Smooth muscle cell of the pulmonary artery (primary cell): ENCODE measurements around the gene PRSS21. TPM values are rescaled to one million over a fixed set of nuclear protein-coding genes. Genes with fewer than 3 reads are reported as not detected.

Source experiments
- total RNA-seq: library from RNA; depleted of rRNA; stranded (reverse); fragments of >200 nt; gene quantifications from 2 replicates; pipeline ENCODE4 v1.2.3, GENCODE V29; 2014

The PRSS21 gene
- 0.23 TPM in 1 of 2 replicates, not detected in the other for total RNA-seq

GRCh38 chr16:2816751-2817339, at the start of gene PRSS21:
TSS of gene PRSS21 (plus strand) at chr16:2817237. CDS start at chr16:2817269, 32 bp downstream.

DNA sequence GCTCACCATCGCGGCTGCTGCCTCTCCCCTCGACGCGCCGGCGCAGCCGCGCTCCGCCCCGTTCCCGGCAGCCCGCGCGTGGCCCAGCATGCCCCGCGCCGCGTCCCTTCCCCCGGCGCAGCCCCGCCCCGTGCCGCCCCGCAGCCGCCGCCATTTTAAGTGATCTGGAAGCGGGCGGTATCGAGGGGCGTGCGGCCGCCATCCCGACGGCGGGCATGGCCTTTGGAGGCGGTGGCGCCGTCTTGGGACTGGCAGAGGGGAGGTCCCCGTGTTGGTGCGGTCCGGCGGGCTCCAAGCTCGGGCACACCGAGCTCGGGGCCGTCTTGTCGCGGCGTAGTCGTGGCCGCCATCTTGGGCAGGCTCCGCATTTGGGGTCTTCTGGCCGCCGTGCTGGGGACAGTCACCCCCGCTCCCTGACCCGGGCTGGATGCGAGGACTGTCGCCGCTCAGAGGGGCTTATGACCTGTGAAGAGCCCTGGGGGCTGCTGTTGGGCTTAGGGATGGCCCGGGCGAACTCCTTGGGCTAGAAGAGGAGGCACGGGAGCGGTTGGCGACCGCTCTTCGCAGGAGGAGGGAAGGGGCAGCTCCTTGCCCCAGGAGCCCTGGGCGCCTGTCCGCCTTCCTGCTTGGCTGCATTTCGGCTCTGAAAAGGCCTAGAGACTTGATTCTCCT, 39.7 kb upstream of the PRSS21 start, which contains the start of gene ELOB:
Gene ELOB (minus strand): TSS at position 50 of the 672 bp plus-strand sequence. CDS start 41 bp downstream, at position 9.

GRCh38 chr16:2787406-2787805, 29.6 kb upstream of the PRSS21 start, which contains the start of gene PRSS33:
TSS of gene PRSS33 (minus strand) at chr16:2787560. CDS start at chr16:2786547, 1,013 bp downstream.

GRCh38 chr16:2829501-2830354, 12.7 kb downstream of the PRSS21 start, which contains the start of gene ZG16B:
TSS of gene ZG16B (plus strand) at chr16:2830303. CDS start at chr16:2830442, 139 bp downstream.

GRCh38 chr16:2857451-2858244, 40.6 kb downstream of the PRSS21 start, which contains the start of gene PRSS22:
TSS of gene PRSS22 (minus strand) at chr16:2858170. CDS start at chr16:2858104, 66 bp downstream.

Other genes with a start within 250 kb of the PRSS21 start
- 20.3 and 25.3 TPM in 2 replicates for gene KCTD5, start 134.7 kb upstream of the PRSS21 start, total RNA-seq
- gene PRSS27, start 97.0 kb upstream of the PRSS21 start, total RNA-seq = 0.69 and 0.72 TPM in 2 replicates
- gene SRRM2, start 64.6 kb upstream of the PRSS21 start, total RNA-seq = 108 and 123 TPM in 2 replicates
- 186 and 207 TPM in 2 replicates for gene ELOB, start 40.0 kb upstream of the PRSS21 start, total RNA-seq
- gene PRSS33, start 29.7 kb upstream of the PRSS21 start, total RNA-seq = not detected in 2 replicates
- gene PRSS41, start 18.8 kb upstream of the PRSS21 start, total RNA-seq = not detected in 2 replicates
- gene ZG16B, start 13.1 kb downstream of the PRSS21 start, total RNA-seq = 0.13 TPM in 1 of 2 replicates, not detected in the other
- not detected in 2 replicates for gene PRSS22, start 40.9 kb downstream of the PRSS21 start, total RNA-seq
- gene FLYWCH2, start 66.0 kb downstream of the PRSS21 start, total RNA-seq = 42.1 and 44.4 TPM in 2 replicates
- 36.4 and 89.1 TPM in 2 replicates for gene FLYWCH1, start 94.7 kb downstream of the PRSS21 start, total RNA-seq
- not detected in 2 replicates for gene KREMEN2, start 147.0 kb downstream of the PRSS21 start, total RNA-seq
- gene PAQR4, start 152.1 kb downstream of the PRSS21 start, total RNA-seq = 3.3 and 3.4 TPM in 2 replicates
- gene PKMYT1, start 163.2 kb downstream of the PRSS21 start, total RNA-seq = 2.0 and 2.5 TPM in 2 replicates
- 0.10 TPM in 1 of 2 replicates, not detected in the other for gene CLDN9, start 195.7 kb downstream of the PRSS21 start, total RNA-seq
- 0.13 and 0.46 TPM in 2 replicates for gene CLDN6, start 200.9 kb downstream of the PRSS21 start, total RNA-seq
- gene TNFRSF12A, start 203.1 kb downstream of the PRSS21 start, total RNA-seq = 185 and 394 TPM in 2 replicates
- 33.4 and 46.1 TPM in 2 replicates for gene HCFC1R1, start 206.7 kb downstream of the PRSS21 start, total RNA-seq
- 14.1 and 17.3 TPM in 2 replicates for gene THOC6, start 206.8 kb downstream of the PRSS21 start, total RNA-seq
- gene BICDL2, start 219.7 kb downstream of the PRSS21 start, total RNA-seq = 0.40 and 0.46 TPM in 2 replicates
- gene MMP25, start 229.3 kb downstream of the PRSS21 start, total RNA-seq = not detected in 2 replicates
- 4.0 and 6.3 TPM in 2 replicates for gene IL32, start 248.4 kb downstream of the PRSS21 start, total RNA-seq